PC-9 (cell line): ENCODE measurements around the gene FGF21.

Source experiments
- CTCF ChIP-seq: fragments of 200-600 bp; sonication (generic); conservative IDR thresholded peaks from 2 replicates; pipeline ENCODE4 v1.6.1; 2017; ENCODE audit warnings: mixed run types, antibody characterized with exemption, mild to moderate bottlenecking, moderate library complexity
- EZH2 ChIP-seq: fragments of 200-600 bp; sonication (generic); IDR thresholded peaks from 2 replicates; pipeline ENCODE4 v1.8.0; 2017; ENCODE audit warnings: antibody characterized with exemption, low read depth

GRCh38 chr19:48738557-48739403, 16.5 kb upstream of the FGF21 start:
- TF ChIP-seq CTCF, result no peak
- TF ChIP-seq EZH2, result no peak
